ENCODE data around the gene BRD2.

BRD2 gene

GRCh38 chr6:33029328-33030184, 61.2 kb downstream of the BRD2 start:
- Histone ChIP-seq H3K4me1 (ENCODE audit: control insufficient read depth, insufficient read depth, low read length) (no peaks in the 10 kb centered on the region), H3K36me3 (ENCODE audit: control insufficient read depth, insufficient read depth, low read length) (no peaks in the 10 kb centered on the region), H3K4me3 (ENCODE audit: low read depth, low read length) (no peak overlapping the region), H3K9ac (ENCODE audit: low read depth, low read length) (no peak overlapping the region), H3K9me3 (ENCODE audit: control insufficient read depth, insufficient read depth, low read length) (no peaks in the 10 kb centered on the region), H3K27me3 (ENCODE audit: control insufficient read depth, insufficient read depth, low read length) (no peaks in the 10 kb centered on the region)

DNA sequence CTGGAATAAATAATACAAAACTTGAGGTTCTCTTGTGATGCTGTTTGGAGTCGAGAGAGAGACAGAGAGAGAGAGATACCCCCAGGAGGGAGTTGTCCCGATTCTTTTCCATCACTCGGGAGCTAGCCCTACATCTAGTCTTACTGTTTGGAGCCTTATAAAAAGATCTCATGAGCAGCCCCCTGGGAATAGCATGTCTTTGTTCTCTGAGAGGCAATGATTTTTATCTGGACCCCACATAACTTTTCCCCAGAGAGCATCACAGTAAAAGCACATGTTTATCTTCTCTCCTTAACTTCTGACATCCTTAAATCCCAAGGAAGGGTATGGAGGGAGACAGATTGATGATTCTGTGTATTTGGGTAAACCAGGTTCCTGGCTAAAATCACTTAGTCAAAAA, 61.9 kb downstream of the BRD2 start:
- H3K36me3 ChIP-seq (ENCODE audit: control insufficient read depth, insufficient read depth, low read length): no peaks in the 10 kb centered on the region
- H3K4me3 ChIP-seq (ENCODE audit: low read depth, low read length): no peak overlapping the region
- H3K4me1 ChIP-seq (ENCODE audit: control insufficient read depth, insufficient read depth, low read length): no peaks in the 10 kb centered on the region
- H3K27me3 ChIP-seq (ENCODE audit: control insufficient read depth, insufficient read depth, low read length): no peaks in the 10 kb centered on the region
- H3K9ac ChIP-seq (ENCODE audit: low read depth, low read length): no peak overlapping the region
- H3K9me3 ChIP-seq (ENCODE audit: control insufficient read depth, insufficient read depth, low read length): no peaks in the 10 kb centered on the region

Data from iPS-15b (cell line).